ENCODE data around the gene NPTXR. TPM values are rescaled to one million over a fixed set of nuclear protein-coding genes. Genes with fewer than 3 reads are reported as not detected.

Gene NPTXR
- total RNA-seq, 1 donor from 2014 or later = 0.62 TPM

DNA sequence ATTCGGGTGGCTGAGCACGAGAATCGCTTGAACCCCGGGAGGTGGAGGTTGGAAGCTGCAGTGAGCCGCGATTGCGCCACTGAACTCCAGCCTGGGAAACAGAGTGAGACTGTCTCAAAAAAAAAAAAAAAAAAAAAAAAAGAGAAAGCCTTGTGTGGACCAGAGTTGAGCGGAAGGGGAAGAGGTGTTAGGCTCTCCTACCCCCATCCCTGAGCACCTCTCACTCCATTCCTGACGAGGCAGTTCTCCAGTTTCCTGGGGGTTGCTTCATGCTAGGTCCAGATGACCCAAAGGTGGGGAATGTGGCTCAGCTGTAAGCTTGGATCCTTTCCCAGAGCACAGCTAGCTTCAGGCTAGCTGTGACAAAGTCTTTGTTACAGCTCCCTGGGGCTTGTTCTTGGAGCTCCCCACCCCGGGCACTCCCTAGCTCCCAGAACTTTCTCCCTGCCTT lies 41.1 kb downstream of the NPTXR start:
- TF ChIP-seq, protein P1, sequence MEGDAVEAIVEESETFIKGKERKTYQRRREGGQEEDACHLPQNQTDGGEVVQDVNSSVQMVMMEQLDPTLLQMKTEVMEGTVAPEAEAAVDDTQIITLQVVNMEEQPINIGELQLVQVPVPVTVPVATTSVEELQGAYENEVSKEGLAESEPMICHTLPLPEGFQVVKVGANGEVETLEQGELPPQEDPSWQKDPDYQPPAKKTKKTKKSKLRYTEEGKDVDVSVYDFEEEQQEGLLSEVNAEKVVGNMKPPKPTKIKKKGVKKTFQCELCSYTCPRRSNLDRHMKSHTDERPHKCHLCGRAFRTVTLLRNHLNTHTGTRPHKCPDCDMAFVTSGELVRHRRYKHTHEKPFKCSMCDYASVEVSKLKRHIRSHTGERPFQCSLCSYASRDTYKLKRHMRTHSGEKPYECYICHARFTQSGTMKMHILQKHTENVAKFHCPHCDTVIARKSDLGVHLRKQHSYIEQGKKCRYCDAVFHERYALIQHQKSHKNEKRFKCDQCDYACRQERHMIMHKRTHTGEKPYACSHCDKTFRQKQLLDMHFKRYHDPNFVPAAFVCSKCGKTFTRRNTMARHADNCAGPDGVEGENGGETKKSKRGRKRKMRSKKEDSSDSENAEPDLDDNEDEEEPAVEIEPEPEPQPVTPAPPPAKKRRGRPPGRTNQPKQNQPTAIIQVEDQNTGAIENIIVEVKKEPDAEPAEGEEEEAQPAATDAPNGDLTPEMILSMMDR (IDR thresholded peaks at IDR 0.05; ENCODE audit: unreplicated experiment) = no peak
- H3K27me3 Mint-ChIP-seq (ENCODE audit: unreplicated experiment) = peaks cover 3% of the 10 kb centered on the region
- H3K9me3 Mint-ChIP-seq (ENCODE audit: unreplicated experiment) = no peaks in the 10 kb centered on the region
- no peak for DNase-seq (ENCODE audit: low spot score)
- no peak overlapping the region for H3K27ac Mint-ChIP-seq (ENCODE audit: unreplicated experiment)
- H3K4me1 Mint-ChIP-seq (ENCODE audit: unreplicated experiment) = no peaks in the 10 kb centered on the region
- H3K36me3 Mint-ChIP-seq (ENCODE audit: low read depth, unreplicated experiment) = peaks cover 3% of the 10 kb centered on the region
- no peak overlapping the region for H3K4me3 Mint-ChIP-seq (ENCODE audit: unreplicated experiment)

DNA sequence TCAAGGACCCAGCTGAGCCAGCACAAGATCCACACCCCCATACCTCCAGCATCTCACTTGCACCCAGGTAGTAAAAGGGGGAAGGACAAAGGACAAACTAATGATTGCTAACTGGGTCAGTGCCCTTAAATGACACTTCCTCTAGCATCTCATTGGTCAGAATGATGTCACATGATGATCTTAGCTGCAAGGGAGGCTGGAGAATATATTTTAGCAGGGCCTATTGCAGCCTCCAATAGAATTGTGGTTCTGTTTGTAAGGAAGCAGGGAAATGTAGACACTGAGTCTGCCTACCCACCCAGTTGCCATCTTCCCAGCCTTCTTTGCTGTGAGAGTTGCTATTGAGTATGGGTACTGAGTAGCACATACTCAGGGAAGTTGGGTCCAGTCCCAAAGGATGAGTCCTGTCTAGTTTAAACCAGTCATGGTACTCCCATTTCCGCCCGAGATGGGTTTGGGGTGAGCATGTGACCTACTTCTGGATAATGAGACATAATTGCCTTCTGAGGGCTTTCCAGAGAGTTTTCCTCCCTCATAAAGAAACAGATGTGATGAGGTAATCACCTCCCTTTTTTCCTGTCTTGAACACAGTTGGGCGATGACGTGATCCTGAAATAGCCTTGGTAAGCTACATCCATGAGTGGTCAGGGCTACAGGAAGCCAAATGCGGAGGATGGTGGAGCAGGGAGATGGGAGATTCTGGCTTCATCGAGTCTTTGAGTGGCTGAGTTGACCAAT lies 44.4 kb downstream of the NPTXR start:
- Mint-ChIP-seq H3K27ac (ENCODE audit: unreplicated experiment) (no peak overlapping the region), H3K4me1 (ENCODE audit: unreplicated experiment) (no peaks in the 10 kb centered on the region), H3K27me3 (ENCODE audit: unreplicated experiment) (peaks cover 3% of the 10 kb centered on the region), H3K36me3 (ENCODE audit: low read depth, unreplicated experiment) (no peaks in the 10 kb centered on the region), H3K4me3 (ENCODE audit: unreplicated experiment) (no peak overlapping the region), H3K9me3 (ENCODE audit: unreplicated experiment) (no peaks in the 10 kb centered on the region)
- TF ChIP-seq, protein P1 (IDR thresholded peaks at IDR 0.05; ENCODE audit: unreplicated experiment) = no peak
- no peak for DNase-seq (ENCODE audit: low spot score)

DNA sequence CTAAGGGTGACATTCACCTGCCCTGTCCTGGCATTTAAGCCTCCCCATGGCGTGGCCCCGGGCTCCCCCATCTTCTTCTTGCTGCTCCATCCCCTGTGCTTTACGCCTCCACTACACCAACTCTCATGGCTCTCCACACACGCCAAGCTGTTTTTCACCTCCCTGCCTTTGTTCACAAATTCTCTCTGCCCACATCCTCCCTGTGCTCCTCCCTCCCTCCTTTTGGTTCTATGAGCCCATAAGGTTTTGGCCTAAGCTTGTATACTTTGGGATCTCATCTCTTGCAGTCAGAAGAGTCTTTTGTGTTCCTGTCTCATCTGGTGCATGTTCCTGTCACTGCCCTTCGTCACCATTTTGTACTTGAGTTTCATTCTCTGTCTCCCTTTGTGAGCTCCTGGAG lies 45.3 kb downstream of the NPTXR start:
- Mint-ChIP-seq H3K4me1 (ENCODE audit: unreplicated experiment) (peaks cover under 1% of the 10 kb centered on the region), H3K27me3 (ENCODE audit: unreplicated experiment) (peaks cover 3% of the 10 kb centered on the region), H3K27ac (ENCODE audit: unreplicated experiment) (no peak overlapping the region), H3K36me3 (ENCODE audit: low read depth, unreplicated experiment) (no peaks in the 10 kb centered on the region), H3K4me3 (ENCODE audit: unreplicated experiment) (no peak overlapping the region), H3K9me3 (ENCODE audit: unreplicated experiment) (no peaks in the 10 kb centered on the region)
- DNase-seq (ENCODE audit: low spot score) = no peak
- TF ChIP-seq, protein P1 (IDR thresholded peaks at IDR 0.05; ENCODE audit: unreplicated experiment) = no peak

DNA sequence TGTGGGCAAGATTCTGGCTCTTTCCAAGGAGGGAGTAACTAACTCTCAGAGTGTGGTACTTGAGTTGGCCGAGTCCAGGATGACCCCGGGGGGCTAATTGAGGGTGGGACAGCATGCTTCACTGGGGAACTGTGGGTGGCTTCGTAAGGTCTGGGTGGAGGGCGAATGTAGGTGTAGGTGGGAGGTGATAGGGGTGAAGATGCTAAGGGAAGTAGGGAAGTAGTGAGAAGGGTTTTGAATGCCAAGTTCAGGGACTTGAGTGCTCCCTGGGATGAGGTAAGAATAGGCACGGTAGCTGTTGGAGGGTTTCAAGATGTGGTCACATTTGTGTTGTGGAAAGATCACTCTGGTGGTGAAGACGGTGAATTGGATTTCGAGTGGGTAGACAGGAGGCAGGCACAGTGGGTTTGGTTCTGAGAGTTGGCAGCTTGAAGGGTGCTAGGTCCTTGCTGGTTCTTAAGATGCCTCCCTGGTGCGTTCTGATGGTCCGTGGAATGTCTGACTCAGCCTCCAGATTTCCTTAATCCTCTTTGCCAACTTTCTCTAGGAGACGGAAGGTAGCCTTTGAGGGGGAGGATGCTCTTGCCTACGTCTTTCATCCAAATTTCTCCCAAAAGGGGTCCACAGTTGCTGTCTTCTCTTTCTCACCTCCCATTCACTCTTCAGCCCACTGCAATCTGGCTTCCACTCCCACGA lies 47.4 kb downstream of the NPTXR start:
- H3K36me3 Mint-ChIP-seq (ENCODE audit: low read depth, unreplicated experiment) = no peaks in the 10 kb centered on the region
- no peak for DNase-seq (ENCODE audit: low spot score)
- H3K27ac Mint-ChIP-seq (ENCODE audit: unreplicated experiment) = no peak overlapping the region
- TF ChIP-seq, protein P1 (IDR thresholded peaks at IDR 0.05; ENCODE audit: unreplicated experiment) = no peak
- H3K4me3 Mint-ChIP-seq (ENCODE audit: unreplicated experiment) = no peak overlapping the region
- H3K4me1 Mint-ChIP-seq (ENCODE audit: unreplicated experiment) = peaks cover 7% of the 10 kb centered on the region
- peaks cover 3% of the 10 kb centered on the region for H3K27me3 Mint-ChIP-seq (ENCODE audit: unreplicated experiment)
- no peaks in the 10 kb centered on the region for H3K9me3 Mint-ChIP-seq (ENCODE audit: unreplicated experiment)

DNA sequence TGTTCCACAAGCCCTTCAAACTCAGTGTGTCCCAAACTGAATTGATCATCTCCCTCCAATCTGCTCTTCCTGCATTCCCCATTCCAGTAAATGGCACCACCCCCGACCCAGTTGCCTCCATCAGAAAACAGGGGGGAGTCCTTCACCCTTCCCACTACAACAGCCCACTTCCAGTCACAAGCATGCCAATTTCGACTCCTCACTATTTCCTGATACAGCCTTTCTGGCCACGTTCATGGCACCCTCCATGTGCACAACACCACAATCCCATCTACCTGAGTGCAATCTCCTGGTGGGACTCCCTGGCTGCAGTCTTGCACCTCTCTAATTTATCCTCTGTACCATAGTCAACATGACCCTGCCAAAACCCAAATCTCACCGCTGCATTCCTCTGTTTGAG lies 48.3 kb downstream of the NPTXR start:
- TF ChIP-seq, protein P1 (IDR thresholded peaks at IDR 0.05; ENCODE audit: unreplicated experiment) = no peak
- H3K4me1 Mint-ChIP-seq (ENCODE audit: unreplicated experiment) = peaks cover 7% of the 10 kb centered on the region
- peaks cover 3% of the 10 kb centered on the region for H3K27me3 Mint-ChIP-seq (ENCODE audit: unreplicated experiment)
- H3K9me3 Mint-ChIP-seq (ENCODE audit: unreplicated experiment) = no peaks in the 10 kb centered on the region
- H3K36me3 Mint-ChIP-seq (ENCODE audit: low read depth, unreplicated experiment) = no peaks in the 10 kb centered on the region
- H3K4me3 Mint-ChIP-seq (ENCODE audit: unreplicated experiment) = no peak overlapping the region
- DNase-seq (ENCODE audit: low spot score) = no peak
- H3K27ac Mint-ChIP-seq (ENCODE audit: unreplicated experiment) = no peak overlapping the region

All from endothelial cell (in vitro differentiated cells).